CD4-positive, alpha-beta T cell treated with Interleukin-17A for 4 hours (primary cell): ENCODE measurements around the gene NSG1.

Experiments
- DNase-seq: peaks from one replicate; pipeline ENCODE4 v3.0.0-alpha.2; 2020; ENCODE audit warnings: mixed read lengths

NSG1 gene

DNA sequence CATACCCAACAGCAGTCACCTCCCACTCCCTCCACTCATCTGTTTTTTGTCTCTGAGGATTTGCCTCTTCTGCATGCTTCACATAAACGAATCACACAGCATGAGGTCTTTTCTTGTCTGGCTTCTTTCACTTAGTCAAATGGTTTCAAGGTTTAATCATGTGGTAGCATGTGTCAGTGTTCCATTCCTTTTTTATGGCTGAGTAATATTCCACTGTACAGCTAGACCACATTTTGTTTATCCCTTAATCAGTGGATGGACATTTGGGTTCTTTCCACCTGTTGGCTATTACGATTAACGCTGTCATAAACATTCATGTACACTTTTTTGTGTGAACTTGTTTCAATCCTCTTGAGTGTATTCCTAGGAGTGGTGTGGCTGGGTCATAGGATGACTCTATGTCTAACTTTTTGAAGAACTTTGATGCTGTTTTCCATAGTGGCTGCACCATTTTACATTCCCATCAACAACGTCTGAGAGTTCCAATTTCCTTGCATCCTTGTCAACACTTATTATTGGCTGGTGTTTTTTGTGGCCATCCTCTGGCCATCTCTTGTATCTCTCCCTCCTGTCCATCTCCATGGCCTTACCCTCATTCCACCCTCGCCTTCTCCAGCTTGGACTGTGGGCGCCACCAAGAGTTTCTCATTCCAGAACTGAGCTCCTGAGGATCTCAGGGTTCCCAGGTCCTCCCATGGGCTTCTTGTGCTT, 12.4 kb upstream of the NSG1 start:
- no peak for DNase-seq

DNA sequence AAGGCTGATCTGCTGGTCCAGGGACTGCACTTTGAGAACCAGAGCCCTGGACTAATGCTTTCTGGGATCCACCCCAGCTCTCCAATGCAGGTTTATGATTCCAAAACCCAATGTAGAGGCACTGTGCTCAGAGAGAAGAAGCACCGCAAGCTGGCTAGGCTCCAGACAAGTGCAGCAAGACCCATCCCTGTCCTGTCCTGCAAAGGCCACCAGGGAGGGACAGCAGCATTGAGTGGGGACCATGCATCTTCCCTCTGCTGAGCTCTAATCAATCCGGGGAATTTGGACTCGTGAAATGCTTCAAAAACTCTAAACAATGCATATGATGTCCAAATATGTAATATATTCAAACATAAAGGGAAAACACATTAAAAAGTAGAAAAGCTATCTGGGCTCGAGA, 10.8 kb upstream of the NSG1 start:
- DNase-seq = no peak

DNA sequence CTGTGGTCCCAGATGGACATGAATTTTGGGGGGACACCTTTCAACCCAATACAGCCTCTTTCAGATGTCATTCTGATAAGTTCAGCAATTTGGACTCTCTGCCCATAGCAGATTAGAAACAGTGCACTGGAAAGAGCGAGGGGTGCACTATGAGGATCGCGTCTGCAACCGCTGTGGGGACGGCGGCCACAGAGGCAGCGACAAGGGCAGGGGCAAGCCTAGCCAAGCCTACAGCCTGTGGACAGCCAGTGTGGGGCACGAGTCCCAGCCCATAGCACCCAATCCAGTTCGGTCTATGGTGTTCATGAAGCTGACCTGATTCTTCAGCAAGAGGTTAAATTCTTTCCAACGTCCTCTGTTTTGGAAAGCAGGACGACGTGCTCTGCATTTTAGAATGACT, 9.7 kb upstream of the NSG1 start:
- no peak for DNase-seq

DNA sequence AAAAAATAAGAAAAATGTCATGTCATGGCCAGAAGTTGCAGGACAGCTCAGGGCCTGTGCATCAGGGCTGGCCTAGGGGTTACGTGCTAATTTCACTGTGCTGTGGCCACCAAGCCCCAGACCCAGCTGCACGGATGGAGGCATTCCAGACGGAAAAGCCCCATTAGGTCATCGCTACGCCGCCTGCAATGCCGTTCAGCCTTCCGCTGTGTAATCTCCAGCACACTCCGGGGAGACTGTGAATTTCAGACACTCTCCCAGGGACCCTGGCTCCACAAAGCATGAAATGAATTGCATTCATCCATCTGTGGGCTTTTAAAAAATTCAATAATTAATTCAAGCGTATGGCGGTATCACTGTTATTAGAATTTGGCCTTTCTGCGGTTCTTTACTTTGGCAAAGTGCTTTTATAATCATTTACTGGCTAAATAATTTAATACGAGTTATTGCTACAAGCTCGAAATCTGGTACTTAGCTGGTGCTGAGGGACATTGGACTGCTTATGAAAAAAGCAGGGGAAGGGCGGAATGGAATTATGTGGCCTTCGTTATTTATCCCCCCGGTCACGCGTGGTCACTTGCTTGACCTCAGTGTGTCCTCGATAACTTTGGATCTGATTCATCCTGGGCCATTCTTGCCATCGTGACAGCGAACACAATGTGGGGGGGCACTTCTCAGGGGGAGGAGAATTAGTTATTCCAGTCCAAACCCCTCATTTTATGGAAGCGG, 9.0 kb upstream of the NSG1 start:
- no peak for DNase-seq

DNA sequence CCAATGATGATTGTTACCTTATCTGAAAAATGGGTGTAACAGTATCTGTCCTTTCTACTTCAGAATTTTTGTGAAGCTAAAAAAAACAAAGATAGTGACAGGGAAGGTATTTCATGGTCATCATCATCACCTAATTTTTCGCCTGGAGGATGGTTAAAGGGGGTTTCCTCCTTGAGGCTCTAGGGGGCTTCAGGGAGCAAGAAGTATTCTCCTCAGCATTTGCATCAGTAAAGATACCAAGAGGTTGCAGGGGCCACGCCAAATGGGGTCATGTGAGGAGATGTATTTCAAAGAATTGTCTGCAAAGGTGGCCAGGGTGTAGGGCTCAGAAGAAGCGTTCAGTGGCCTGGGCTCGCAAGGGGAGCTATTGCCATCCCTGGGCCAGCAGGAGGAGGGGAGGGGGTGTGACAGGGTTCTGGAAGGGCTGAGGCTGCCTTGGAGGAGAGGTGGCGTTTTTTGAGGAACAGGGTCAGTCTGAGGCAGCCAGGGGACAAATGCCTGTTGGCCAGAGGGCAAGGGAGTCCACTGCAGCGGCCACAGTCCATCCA, 7.3 kb upstream of the NSG1 start:
- DNase-seq = no peak

DNA sequence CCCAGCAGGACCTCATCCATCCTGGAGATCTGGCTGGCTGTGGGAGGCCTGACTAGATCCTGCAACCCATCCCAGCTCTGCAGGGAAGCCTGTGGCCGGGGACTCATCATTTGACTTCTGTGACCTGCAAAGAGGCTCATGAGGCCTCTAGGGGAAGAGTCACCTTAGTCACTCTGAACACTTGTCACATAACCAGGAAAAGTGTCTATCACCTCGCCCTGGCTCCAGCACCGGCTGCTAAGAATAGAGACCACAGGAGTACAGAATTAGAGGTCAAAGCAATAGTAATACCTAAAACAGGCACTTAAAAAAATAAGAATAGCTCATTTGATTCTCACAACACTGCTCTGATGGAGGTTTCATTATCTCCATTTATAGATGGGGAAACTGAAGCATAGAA, 3.8 kb upstream of the NSG1 start:
- no peak for DNase-seq

DNA sequence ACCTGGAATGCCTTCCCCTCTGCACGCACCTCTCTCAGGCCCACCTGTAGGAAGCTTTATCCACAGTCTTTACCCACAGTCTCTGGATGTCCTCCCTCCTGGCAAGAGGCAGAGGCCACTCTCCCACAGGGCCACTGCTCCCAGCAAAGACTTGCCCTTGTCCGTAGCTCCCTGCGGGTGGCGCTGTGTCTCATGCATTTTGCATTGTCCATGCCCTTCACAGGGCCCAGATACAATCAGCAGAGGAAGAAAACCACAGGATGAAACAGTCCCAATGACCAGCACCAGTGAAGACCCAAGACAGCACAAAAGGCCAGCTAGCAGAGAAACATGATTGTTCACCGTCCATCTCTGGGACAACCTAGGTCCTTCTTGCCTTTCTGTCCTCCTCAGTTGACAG, 2.1 kb upstream of the NSG1 start:
- peak; percentile 28 for DNase-seq

DNA sequence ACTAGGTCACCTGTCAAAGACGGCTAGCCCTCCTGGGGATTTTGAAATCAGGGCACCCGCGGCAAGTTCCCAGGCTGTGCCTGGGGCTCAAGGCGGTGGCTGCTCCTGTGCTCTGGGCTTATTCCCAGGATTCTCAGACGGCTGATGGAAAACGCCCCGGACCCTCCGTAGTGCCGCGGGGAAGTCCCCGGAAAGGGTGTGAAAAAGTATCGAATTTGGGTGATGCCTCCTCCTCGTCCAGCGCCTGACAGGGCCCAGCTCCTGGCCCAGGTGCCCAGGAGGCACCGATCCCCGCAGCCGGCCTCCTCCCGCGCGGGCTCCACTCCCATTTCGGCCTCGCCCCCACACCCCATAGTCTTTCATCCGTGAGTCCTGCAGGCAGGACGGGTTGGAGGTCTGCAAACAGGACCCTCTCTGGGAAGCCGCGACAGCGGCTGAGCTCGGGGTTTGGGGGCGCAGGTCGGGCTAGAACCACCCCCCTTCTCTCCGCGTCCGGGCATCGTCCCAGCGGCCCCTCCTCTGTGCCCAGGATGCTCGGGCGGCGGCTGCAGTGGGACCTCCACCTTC, 1.1 kb upstream of the NSG1 start:
- DNase-seq = no peak

DNA sequence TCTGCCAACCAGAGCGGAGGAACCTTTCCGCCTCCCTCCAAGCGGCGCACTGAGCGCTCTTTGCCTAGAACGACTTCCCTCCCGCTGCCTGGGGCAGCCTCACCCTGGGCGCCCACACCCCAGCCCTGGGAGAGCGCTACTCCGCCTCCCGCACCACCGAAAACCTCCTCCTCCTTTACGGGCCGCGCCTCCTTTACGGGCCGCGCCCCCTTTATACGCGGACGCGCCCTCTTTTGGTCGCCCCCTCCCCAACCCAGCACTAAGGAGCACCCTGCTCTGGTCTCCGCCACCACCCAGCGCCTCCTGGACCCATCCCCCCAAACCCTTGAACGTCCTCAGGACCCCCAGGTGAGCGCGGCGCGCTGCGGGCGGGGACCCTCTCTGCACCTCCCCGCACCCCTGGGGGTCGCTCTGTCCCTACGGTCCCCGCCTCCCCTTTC, 586 bp upstream of the NSG1 start:
- peak; percentile 62 for DNase-seq

DNA sequence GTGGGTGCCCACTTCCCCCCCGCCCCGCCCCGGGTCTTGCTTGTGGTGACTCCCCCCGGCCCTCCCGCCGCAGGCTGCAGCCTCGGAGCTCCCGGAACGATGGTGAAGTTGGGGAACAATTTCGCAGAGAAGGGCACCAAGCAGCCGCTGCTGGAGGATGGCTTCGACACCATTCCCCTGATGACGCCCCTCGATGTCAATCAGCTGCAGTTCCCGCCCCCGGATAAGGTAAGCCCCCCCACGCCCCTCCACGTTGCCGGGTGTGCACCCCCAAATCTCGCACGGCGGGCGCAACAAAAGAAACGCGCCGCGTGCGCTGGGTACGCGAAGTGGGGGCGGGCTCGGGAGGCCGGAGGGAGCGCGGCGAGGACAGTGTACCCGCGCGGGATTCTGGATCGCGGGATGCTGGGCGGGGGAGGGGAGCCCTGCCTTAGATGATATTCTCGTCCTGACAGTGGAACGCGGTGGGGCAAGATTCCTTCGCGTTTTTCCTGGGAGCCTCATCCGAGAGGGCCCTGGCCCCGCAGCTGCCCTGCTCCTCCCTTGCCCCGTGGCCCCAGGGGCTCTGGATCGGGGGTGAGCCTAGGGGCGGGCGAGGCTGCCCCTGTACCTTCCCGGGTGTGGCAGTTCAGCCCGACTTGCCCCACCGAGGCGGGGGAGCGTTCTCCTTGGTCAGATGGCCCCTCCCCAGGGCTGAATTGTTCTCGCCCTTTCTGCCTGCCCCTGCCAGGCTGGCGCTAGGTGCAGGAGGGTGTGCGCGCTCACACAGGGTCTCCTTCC, 819 bp downstream of the NSG1 start:
- DNase-seq = peak; percentile 19

DNA sequence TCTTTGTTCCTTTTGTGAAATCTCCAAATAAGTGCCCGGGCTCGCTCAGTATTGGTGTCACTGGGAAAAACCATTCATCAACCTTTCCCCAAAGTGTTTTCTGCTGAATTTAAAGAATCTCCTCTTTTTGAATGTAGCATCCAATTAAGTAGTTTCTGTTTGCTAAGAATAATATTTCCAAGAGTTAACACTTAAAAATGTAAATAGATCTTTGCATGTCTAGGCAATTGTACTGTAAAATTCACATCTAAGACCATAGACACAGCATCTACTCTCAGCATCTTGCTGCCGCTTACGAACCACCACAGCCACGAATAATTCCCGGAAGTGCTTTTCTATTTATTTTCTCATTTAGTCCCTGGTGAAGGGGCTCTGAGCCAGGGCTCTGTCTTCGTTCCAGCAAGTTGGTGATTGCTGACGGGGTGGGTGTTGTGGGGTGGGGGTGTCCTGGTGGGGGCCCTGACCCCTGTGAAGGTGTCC, 1.4 kb downstream of the NSG1 start:
- DNase-seq = no peak

DNA sequence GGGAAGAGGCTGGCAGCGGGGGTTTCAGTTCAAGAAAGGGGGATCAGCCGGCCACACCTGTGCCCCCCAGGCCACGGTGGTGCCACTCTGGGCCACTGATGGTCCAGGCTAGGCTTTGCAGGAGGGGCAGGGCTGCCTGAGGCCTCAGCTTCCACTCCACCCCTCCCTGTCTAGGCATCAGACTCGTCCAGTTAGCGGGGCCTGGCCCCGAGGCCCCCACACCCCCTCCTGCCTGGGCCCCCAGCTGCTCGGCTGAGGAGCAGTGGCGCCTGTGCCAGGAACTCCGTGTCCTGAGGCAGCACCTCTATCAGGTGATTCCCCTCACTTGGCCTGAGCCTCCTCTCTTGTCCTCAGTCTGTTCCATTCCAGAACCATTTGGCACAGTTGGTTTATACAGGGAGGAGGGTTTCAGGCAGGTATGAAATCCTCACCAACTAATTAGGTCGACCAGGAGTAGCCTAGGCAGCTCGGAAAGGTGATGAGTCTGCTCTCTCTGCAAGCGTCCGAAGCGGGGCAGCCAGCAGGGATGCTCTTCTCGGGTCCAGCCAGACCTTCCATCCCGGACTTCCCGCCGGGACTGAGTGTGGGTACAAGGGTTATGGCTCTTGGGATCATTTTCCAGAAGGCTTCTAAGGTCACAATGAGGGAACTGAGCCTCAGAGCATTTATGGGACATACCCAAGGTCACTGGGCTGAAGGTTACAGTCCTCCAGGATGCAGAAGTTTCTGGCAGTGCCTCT, 2.1 kb downstream of the NSG1 start:
- no peak for DNase-seq

DNA sequence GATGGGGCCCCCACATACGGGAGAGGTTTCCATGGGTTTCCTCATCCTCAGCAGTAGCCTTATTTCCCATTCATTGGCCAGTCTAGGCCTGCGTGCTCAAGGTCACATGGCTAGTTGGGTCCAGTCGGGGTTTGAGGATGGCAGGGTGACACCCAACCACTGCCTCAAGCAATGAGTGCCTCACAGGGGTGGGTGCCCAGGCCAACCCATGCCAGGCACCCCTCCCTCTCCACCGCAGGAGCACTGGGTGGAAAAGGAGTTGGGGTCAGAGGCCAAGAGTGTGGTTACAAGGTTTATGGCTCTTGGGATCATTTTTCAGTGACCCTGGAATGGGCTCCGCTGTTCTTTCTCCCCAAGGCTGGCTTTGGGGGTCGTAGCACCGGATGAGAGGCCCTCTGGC, 3.1 kb downstream of the NSG1 start:
- no peak for DNase-seq

DNA sequence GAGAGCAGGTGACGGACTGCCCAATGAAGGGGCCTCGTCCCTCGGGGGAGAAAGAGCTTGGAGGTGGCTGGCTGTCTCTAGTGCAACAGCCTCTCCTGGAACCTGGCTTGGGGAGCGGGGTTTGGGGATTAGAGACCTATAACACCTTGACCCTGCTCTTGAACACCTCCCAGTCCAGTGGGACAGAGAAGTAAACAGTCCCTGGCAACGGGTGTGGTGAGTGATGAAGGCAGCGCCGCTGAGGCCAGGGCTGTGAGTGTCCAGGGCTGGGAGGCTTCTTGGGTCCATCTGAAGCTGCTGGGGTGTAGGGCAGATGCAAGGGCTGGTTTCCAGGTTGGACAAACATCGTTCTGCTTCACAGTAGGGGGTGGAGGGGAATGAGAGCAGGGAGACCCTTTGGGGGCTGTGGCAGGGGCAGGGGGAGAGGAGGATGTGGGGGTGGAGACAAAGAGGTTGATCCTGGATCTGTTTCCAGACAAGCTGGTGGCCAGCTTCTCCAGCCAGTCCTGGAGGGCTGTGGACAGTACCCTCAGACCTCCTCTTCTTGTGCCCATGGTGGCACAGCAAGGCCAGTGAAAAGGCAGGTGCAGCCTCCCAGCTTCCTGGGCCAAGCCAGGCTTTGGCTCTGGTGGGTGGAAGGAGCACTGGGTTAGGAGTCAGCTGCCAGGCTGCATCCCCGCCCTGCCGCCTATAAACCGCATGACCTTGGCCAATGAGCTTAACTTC, 3.8 kb downstream of the NSG1 start:
- no peak for DNase-seq

DNA sequence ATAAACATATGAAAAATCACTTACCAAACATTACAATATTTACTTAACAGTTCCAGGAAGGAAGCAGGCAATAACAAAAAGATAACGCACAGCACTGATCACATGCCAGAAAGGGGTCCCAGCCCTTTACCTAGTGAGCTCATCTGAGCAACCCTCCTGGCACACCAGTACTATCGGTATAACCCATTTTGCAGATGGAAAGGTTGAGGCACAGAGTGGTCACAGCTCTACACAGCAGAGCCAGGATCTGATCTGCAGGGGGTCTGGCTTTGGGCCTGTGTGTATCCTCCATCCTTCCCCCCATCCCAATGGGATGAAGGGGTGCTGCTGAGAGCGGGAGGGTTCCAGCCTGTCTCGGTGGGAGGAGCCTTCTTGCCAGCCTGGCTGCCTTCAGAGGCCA, 5.0 kb downstream of the NSG1 start:
- no peak for DNase-seq

DNA sequence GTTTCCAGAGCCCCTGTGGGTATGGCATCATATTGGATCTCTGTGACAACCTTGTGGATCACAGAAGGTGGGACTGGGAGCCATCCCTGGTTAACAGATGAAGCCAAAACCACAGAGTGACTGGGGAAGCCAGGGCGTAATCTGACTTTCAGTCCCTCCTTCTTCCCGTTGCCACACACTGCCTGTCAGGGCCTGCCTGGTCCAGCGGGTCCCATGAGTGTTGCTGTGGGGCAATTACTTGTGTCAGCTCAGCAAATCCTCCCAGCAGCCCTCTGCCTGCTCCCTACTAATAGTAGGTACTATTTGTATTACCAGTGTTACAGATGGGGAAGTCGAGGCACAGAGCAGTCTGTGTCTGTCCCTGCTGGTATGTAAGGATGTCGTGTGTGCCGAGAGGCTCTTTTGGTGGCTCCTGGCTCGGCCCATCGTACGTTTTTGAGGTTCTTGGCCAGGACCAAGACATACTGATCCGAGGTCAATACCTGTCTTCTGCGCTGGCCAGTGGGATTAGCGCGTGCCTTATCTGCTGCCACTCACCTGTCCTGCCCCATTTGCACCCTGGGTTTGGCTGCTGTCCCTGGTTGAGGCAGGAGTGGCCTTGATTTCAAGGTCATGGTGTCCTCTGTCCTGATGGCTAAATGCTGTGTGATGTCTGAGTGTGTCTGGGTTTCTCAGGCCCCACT, 5.7 kb downstream of the NSG1 start:
- DNase-seq = no peak

DNA sequence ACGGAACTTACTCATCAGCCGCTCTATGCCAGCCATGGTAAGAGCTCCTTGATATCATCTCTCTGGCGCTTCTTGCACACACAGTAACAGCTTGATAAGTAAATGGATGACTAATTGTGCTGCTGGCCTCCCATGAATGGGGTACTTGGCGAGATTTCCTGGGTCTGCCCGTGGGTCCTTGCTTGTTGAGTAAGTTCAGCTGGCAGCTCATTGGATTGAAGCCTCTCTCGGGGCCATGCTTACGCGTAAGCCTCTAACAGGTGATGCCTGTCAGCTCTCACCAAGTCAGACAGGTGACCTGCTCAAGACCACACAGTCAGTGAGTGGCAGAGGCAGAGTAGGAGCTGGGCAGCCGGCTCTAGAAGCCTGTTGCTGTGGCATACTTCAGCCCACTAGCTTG, 7.7 kb downstream of the NSG1 start:
- DNase-seq = no peak

DNA sequence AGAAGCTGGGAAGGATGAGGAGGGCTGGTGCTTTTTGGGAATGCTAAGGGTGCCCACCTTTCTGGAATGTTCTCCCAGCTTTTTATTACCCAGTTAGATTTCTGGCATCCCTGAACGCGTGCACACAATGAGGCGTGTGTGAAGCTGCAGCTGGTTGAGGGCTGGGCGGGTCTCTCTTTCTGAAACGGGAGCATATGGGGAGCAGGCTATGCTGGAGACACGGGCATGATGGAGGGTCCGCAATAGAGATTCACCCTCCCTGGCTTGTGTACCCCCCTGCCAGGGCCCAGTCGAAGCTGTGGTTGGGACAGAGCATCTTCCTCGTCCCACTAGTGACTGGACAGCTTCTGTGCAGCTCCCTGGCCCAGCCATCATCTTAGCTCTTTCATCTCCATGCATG, 8.5 kb downstream of the NSG1 start:
- no peak for DNase-seq

DNA sequence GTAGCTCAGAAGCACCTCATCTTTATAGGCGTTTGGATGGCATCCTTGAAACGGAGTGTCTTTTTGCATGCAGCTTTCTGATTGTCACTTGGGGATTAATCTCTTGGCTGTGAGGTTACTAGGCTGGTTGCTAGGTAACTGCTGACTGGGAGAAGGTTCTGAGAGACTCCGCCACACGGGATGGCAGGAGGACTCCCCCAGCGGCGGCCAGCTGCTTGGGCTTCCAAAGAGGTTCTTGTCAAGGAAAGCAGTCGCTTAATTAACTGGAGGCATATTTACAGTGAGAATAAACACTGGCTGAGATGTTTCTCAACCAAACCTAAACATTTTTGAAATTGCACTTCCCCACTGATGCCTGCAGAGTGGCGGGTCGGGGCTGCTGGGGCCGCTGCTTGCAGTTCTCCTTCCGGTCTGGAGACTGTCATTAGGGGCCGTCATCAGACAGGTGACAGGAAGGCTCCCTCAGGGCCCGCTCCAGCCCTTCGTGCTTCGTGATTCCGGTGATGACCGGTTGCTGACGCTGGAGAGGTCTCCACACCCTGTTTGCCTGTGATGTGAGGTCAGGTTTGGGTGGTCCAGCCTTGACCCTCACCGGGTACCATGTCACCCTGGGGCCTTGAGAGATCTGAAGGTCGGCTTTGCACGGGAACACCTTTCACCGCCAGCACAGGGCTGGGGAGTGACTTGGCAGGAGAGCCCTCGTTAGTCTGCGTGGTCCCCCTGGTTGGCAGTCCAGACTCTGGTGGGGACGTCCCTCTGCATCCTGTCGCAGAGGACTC, 9.1 kb downstream of the NSG1 start:
- DNase-seq = no peak
